Activated CD4-positive, alpha-beta T cell treated with anti-CD3 and anti-CD28 coated beads, Interleukin-2, amount 10 ng/mL, durations not matched to agents 7 days and 5 days (primary cell): ENCODE measurements around the gene NFIA. TPM values are rescaled to one million over a fixed set of nuclear protein-coding genes. Genes with fewer than 3 reads are reported as not detected.

ENCODE experiments used
- CTCF ChIA-PET: fragments of 350-600 bp; sonication (Branson Sonifier 250); formaldehyde crosslinking; loops from one replicate; lab custom pipeline; 2021; ENCODE audit warnings: antibody characterized with exemption; lab: Charles Lee
- POLR2A ChIA-PET: fragments of 350-600 bp; sonication (Branson Sonifier 250); formaldehyde crosslinking; loops from one replicate; lab custom pipeline; 2021; ENCODE audit warnings: antibody characterized with exemption; lab: Charles Lee
- DNase-seq: peaks from one replicate; pipeline ENCODE4 v3.0.0-alpha.2; 2020
- H3K27ac Mint-ChIP-seq: one replicate; pipeline ENCODE4 v1.8.0; 2021; ENCODE audit warnings: mild to moderate bottlenecking, moderate library complexity, mixed read lengths
- H3K27me3 Mint-ChIP-seq: one replicate; pipeline ENCODE4 v1.8.0; 2021; ENCODE audit warnings: mixed read lengths
- H3K36me3 Mint-ChIP-seq: one replicate; pipeline ENCODE4 v1.8.0; 2021; ENCODE audit warnings: low read depth, mixed read lengths
- H3K4me1 Mint-ChIP-seq: one replicate; pipeline ENCODE4 v1.8.0; 2021; ENCODE audit warnings: mixed read lengths
- H3K4me3 Mint-ChIP-seq: one replicate; pipeline ENCODE4 v1.8.0; 2021; ENCODE audit warnings: mild to moderate bottlenecking, moderate library complexity, mixed read lengths
- H3K9me3 Mint-ChIP-seq: one replicate; pipeline ENCODE4 v1.8.0; 2021; ENCODE audit warnings: mixed read lengths
- total RNA-seq, 2 experiments: library from RNA; stranded (reverse); gene quantifications; one replicate each; pipeline ENCODE4 v1.2.3, GENCODE V29; 2021

Gene NFIA
- total RNA-seq, 2 experiments from 2014 or later = 0.97 to 1.6 TPM

- Mint-ChIP-seq H3K27me3 (peaks cover 2% of the 10 kb centered on the region), H3K27ac (no peak overlapping the region), H3K9me3 (no peaks in the 10 kb centered on the region), H3K4me3 (no peak overlapping the region), H3K36me3 (no peaks in the 10 kb centered on the region), H3K4me1 (no peaks in the 10 kb centered on the region)
- no peak for DNase-seq
- ChIA-PET CTCF (interaction anchor here (1.3 kb wide), 1 partner anchor 370 kb away, joined by 3 read pairs; no protein-coding TSS in a partner anchor), POLR2A (no interaction called here)
Measured at GRCh38 chr1:61420243-61420642, 337.9 kb downstream of the NFIA start.

GRCh38 chr1:61420909-61421835 is 338.8 kb downstream of the NFIA start:
- no peak overlapping the region for H3K4me3 Mint-ChIP-seq
- no peak overlapping the region for H3K27ac Mint-ChIP-seq
- DNase-seq = no peak
- POLR2A ChIA-PET = no interaction called here
- H3K27me3 Mint-ChIP-seq = peaks cover 2% of the 10 kb centered on the region
- CTCF ChIA-PET = no interaction called here
- H3K4me1 Mint-ChIP-seq = no peaks in the 10 kb centered on the region
- H3K36me3 Mint-ChIP-seq = no peaks in the 10 kb centered on the region
- no peaks in the 10 kb centered on the region for H3K9me3 Mint-ChIP-seq

- POLR2A ChIA-PET = no interaction called here
- CTCF ChIA-PET = interaction anchor here (1.2 kb wide), 1 partner anchor 12 kb away, joined by 5 read pairs; no protein-coding TSS in a partner anchor
- Mint-ChIP-seq H3K27ac (no peak overlapping the region), H3K27me3 (no peaks in the 10 kb centered on the region), H3K4me1 (no peaks in the 10 kb centered on the region), H3K36me3 (no peaks in the 10 kb centered on the region), H3K4me3 (no peak overlapping the region), H3K9me3 (no peaks in the 10 kb centered on the region)
- DNase-seq = no peak
Measured at GRCh38 chr1:61423643-61424042, 341.3 kb downstream of the NFIA start.

- ChIA-PET POLR2A (no interaction called here), CTCF (interaction anchor here (1.2 kb wide), 1 partner anchor 11 kb away, joined by 5 read pairs; no protein-coding TSS in a partner anchor)
- H3K27me3 Mint-ChIP-seq = no peaks in the 10 kb centered on the region
Measured at GRCh38 chr1:61424382-61424781, 342.0 kb downstream of the NFIA start.

GRCh38 chr1:61425040-61425439 is 342.7 kb downstream of the NFIA start:
- H3K4me1 Mint-ChIP-seq = no peaks in the 10 kb centered on the region
- no peaks in the 10 kb centered on the region for H3K36me3 Mint-ChIP-seq
- no peaks in the 10 kb centered on the region for H3K27me3 Mint-ChIP-seq
- POLR2A ChIA-PET = no interaction called here
- H3K27ac Mint-ChIP-seq = no peak overlapping the region
- no peaks in the 10 kb centered on the region for H3K9me3 Mint-ChIP-seq
- CTCF ChIA-PET = no interaction called here
- DNase-seq = no peak
- no peak overlapping the region for H3K4me3 Mint-ChIP-seq

More at GRCh38 chr1:61424382-61424781, 342.0 kb downstream of the NFIA start:
- Mint-ChIP-seq H3K36me3 (no peaks in the 10 kb centered on the region), H3K9me3 (no peaks in the 10 kb centered on the region), H3K4me1 (no peaks in the 10 kb centered on the region), H3K27ac (no peak overlapping the region), H3K4me3 (no peak overlapping the region)
- DNase-seq = no peak

- no peaks in the 10 kb centered on the region for H3K27me3 Mint-ChIP-seq
- no peaks in the 10 kb centered on the region for H3K4me1 Mint-ChIP-seq
- H3K9me3 Mint-ChIP-seq = no peaks in the 10 kb centered on the region
- H3K36me3 Mint-ChIP-seq = no peaks in the 10 kb centered on the region
- H3K27ac Mint-ChIP-seq = no peak overlapping the region
- no peak overlapping the region for H3K4me3 Mint-ChIP-seq
- no peak for DNase-seq
- ChIA-PET CTCF (no interaction called here), POLR2A (no interaction called here)
Measured at GRCh38 chr1:61426254-61426653, 343.9 kb downstream of the NFIA start.

DNA sequence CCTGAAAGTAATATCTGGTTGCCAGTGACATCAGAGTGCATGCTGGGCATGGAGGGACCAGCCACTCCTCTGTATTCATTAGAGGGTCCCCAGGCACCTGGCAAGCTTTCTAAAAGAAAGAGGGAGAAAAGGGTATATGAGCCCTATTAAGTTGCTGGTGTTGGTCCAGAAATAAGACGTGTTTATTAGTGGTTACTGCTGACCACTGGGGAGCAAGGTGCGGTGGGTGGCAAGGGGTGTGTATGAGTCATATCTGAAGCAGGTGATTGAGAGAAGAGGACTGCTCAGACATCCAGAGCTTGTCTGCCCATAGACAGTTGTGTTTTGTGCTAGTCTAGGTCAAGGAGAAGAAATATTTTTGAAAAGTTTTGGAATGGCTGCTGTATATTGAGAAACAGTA is 344.5 kb downstream of the NFIA start:
- H3K27me3 Mint-ChIP-seq = no peaks in the 10 kb centered on the region

GRCh38 chr1:61427510-61427909 is 345.1 kb downstream of the NFIA start:
- Mint-ChIP-seq H3K4me1 (no peaks in the 10 kb centered on the region), H3K27me3 (no peaks in the 10 kb centered on the region), H3K9me3 (no peaks in the 10 kb centered on the region), H3K36me3 (no peaks in the 10 kb centered on the region), H3K27ac (no peak overlapping the region), H3K4me3 (no peak overlapping the region)
- ChIA-PET CTCF (no interaction called here), POLR2A (no interaction called here)
- no peak for DNase-seq

More for the DNA sequence above, 344.5 kb downstream of the NFIA start:
- Mint-ChIP-seq H3K36me3 (no peaks in the 10 kb centered on the region), H3K4me1 (no peaks in the 10 kb centered on the region), H3K4me3 (no peak overlapping the region), H3K9me3 (no peaks in the 10 kb centered on the region), H3K27ac (no peak overlapping the region)
- ChIA-PET CTCF (no interaction called here), POLR2A (no interaction called here)
- no peak for DNase-seq

DNA sequence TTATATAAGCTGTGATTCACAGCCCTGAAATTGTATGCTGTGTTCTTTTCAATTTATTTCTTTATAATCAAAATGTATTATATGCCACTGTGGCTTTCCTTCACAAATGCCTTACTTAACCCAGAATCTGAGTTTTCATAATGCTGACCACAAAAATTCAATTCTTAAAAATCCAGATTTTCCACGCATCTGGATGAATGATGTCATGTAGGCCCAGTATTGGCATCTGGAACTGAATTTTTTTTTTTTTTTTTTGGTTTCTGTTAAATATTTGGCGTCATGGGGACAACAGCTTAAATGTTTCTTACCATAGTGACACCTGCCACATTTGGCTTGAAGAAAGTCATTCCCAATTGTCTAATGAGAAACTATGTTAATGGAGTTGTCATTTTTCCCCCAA is 345.8 kb downstream of the NFIA start:
- CTCF ChIA-PET = no interaction called here
- no peak for DNase-seq
- Mint-ChIP-seq H3K4me3 (no peak overlapping the region), H3K27ac (no peak overlapping the region), H3K36me3 (no peaks in the 10 kb centered on the region), H3K4me1 (no peaks in the 10 kb centered on the region), H3K27me3 (no peaks in the 10 kb centered on the region), H3K9me3 (no peaks in the 10 kb centered on the region)
- POLR2A ChIA-PET = no interaction called here

- Mint-ChIP-seq H3K27me3 (no peaks in the 10 kb centered on the region), H3K9me3 (no peaks in the 10 kb centered on the region), H3K27ac (no peak overlapping the region), H3K4me3 (no peak overlapping the region), H3K4me1 (no peaks in the 10 kb centered on the region), H3K36me3 (no peaks in the 10 kb centered on the region)
- CTCF ChIA-PET = interaction anchor here (0.6 kb wide), 1 partner anchor 152 kb away, joined by 3 read pairs; no protein-coding TSS in a partner anchor
- POLR2A ChIA-PET = no interaction called here
- no peak for DNase-seq
Measured at GRCh38 chr1:61432616-61433388, 350.4 kb downstream of the NFIA start.

DNA sequence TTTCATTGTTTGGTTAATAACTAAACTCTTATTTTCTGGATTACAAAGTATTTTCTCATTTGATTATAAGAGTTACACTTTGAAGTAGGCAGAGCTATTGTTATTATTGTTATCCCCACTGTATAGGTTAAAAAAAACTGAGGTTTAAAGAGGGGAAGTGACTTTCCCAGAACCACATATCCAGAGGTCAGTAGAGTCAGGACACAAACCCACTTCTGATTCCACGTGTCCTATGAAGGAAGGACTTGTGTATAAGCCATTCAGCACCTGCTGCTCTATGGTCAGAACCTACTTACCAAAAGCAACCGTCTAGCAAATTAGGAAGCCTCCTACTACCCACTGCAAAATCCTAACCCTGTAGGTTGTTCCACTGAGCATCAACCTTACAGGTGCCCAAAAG is 351.3 kb downstream of the NFIA start:
- Mint-ChIP-seq H3K36me3 (no peaks in the 10 kb centered on the region), H3K4me1 (no peaks in the 10 kb centered on the region), H3K27ac (no peak overlapping the region), H3K27me3 (no peaks in the 10 kb centered on the region), H3K9me3 (no peaks in the 10 kb centered on the region), H3K4me3 (no peak overlapping the region)
- ChIA-PET CTCF (interaction anchor here (0.7 kb wide), 1 partner anchor 118 kb away, joined by 3 read pairs; no protein-coding TSS in a partner anchor), POLR2A (no interaction called here)
- DNase-seq = no peak

GRCh38 chr1:61434276-61434675 is 351.9 kb downstream of the NFIA start:
- no peak for DNase-seq
- POLR2A ChIA-PET = no interaction called here
- H3K36me3 Mint-ChIP-seq = no peaks in the 10 kb centered on the region
- H3K9me3 Mint-ChIP-seq = no peaks in the 10 kb centered on the region
- no peak overlapping the region for H3K27ac Mint-ChIP-seq
- H3K4me3 Mint-ChIP-seq = no peak overlapping the region
- CTCF ChIA-PET = interaction anchor here (1.6 kb wide), 1 partner anchor 11 kb away, joined by 5 read pairs; no protein-coding TSS in a partner anchor
- no peaks in the 10 kb centered on the region for H3K4me1 Mint-ChIP-seq
- no peaks in the 10 kb centered on the region for H3K27me3 Mint-ChIP-seq

GRCh38 chr1:61435226-61435625 is 352.9 kb downstream of the NFIA start:
- H3K9me3 Mint-ChIP-seq = no peaks in the 10 kb centered on the region
- ChIA-PET POLR2A (no interaction called here), CTCF (interaction anchor here (1.6 kb wide), 1 partner anchor 12 kb away, joined by 5 read pairs; no protein-coding TSS in a partner anchor)
- no peaks in the 10 kb centered on the region for H3K4me1 Mint-ChIP-seq
- H3K27me3 Mint-ChIP-seq = no peaks in the 10 kb centered on the region
- no peaks in the 10 kb centered on the region for H3K36me3 Mint-ChIP-seq
- H3K27ac Mint-ChIP-seq = no peak overlapping the region
- H3K4me3 Mint-ChIP-seq = no peak overlapping the region
- no peak for DNase-seq
